NCI-H82 (cell line): ENCODE measurements around the gene PRDX6.
A peak's percentile ranks its signal among the peaks of the same experiment; 100 is the strongest.
"Not testable (repeated sequence)": the region's sequence is repeated elsewhere in the genome, so short reads cannot be mapped to it uniquely, and the experiment has no call there.

Source experiments
- DNase-seq: peaks from one replicate; lab custom pipeline; 2025; lab: John Stamatoyannopoulos, UW

Gene PRDX6

GRCh38 chr1:173499729-173500128 is 22.6 kb downstream of the PRDX6 start:
- DNase-seq: no peak

GRCh38 chr1:173502104-173502503 is 25.0 kb downstream of the PRDX6 start:
- no peak for DNase-seq

GRCh38 chr1:173503391-173503790 is 26.3 kb downstream of the PRDX6 start:
- peak; percentile 63 for DNase-seq

- no peak for DNase-seq
Observed at GRCh38 chr1:173504268-173504667, 27.1 kb downstream of the PRDX6 start.

GRCh38 chr1:173505391-173505790 is 28.3 kb downstream of the PRDX6 start:
- no peak for DNase-seq

GRCh38 chr1:173506437-173506836 is 29.3 kb downstream of the PRDX6 start:
- DNase-seq: peak; percentile 45

GRCh38 chr1:173507205-173507846 is 30.2 kb downstream of the PRDX6 start:
- peak; percentile 30 for DNase-seq

- DNase-seq: no peak
Observed at GRCh38 chr1:173507847-173508209, 30.7 kb downstream of the PRDX6 start.

- no peak for DNase-seq
Observed at GRCh38 chr1:173508541-173508940, 31.4 kb downstream of the PRDX6 start.

GRCh38 chr1:173509797-173510196 is 32.7 kb downstream of the PRDX6 start:
- DNase-seq: no peak

- DNase-seq: not testable (repeated sequence)
Observed at GRCh38 chr1:173514503-173514902, 37.4 kb downstream of the PRDX6 start.

GRCh38 chr1:173520799-173521198 is 43.7 kb downstream of the PRDX6 start:
- no peak for DNase-seq

- DNase-seq: no peak
Observed at GRCh38 chr1:173523329-173523728, 46.2 kb downstream of the PRDX6 start.

- DNase-seq: no peak
Observed at GRCh38 chr1:173525926-173526325, 48.8 kb downstream of the PRDX6 start.

- DNase-seq: peak; percentile 64
Observed at GRCh38 chr1:173527151-173527826, 50.2 kb downstream of the PRDX6 start.

GRCh38 chr1:173529106-173529505 is 52.0 kb downstream of the PRDX6 start:
- no peak for DNase-seq

- DNase-seq: peak; percentile 90
Observed at GRCh38 chr1:173530795-173531693, 53.9 kb downstream of the PRDX6 start.

- DNase-seq: no peak
Observed at GRCh38 chr1:173532237-173532636, 55.1 kb downstream of the PRDX6 start.

- DNase-seq: no peak
Observed at GRCh38 chr1:173536223-173536622, 59.1 kb downstream of the PRDX6 start.
